CD4-positive, alpha-beta T cell treated with Interleukin-10 for 1 hour (primary cell): ENCODE results near the gene LRIG2.
A peak's percentile ranks its signal among the peaks of the same experiment; 100 is the strongest.
"Not testable (repeated sequence)": the region's sequence is repeated elsewhere in the genome, so short reads cannot be mapped to it uniquely, and the experiment has no call there.

ENCODE experiments used
- DNase-seq: peaks from one replicate; pipeline ENCODE4 v3.0.0-alpha.2; 2020

LRIG2 gene

GRCh38 chr1:113072757-113073478 lies at the start of gene LRIG2:
Gene LRIG2 (plus strand): TSS chr1:113073198. CDS start chr1:113073407, 209 bp downstream.
- DNase-seq = peak; percentile 96

- DNase-seq = not testable (repeated sequence)
Measured at GRCh38 chr1:113023316-113023715, 49.7 kb upstream of the LRIG2 start.

- no peak for DNase-seq
Measured at GRCh38 chr1:113027007-113027406, 46.0 kb upstream of the LRIG2 start.

- no peak for DNase-seq
Measured at GRCh38 chr1:113027449-113027848, 45.5 kb upstream of the LRIG2 start.

GRCh38 chr1:113029822-113030221 lies 43.2 kb upstream of the LRIG2 start:
- DNase-seq = no peak

- no peak for DNase-seq
Measured at GRCh38 chr1:113031171-113031933, 41.6 kb upstream of the LRIG2 start.

GRCh38 chr1:113035086-113035485 lies 37.9 kb upstream of the LRIG2 start:
- DNase-seq = no peak

- DNase-seq = no peak
Measured at GRCh38 chr1:113036639-113037321, 36.2 kb upstream of the LRIG2 start.

- no peak for DNase-seq
Measured at GRCh38 chr1:113040041-113040440, 33.0 kb upstream of the LRIG2 start.

- DNase-seq = no peak
Measured at GRCh38 chr1:113040718-113041412, 32.1 kb upstream of the LRIG2 start.

GRCh38 chr1:113041569-113042284 lies 31.3 kb upstream of the LRIG2 start:
- DNase-seq = no peak

- peak; percentile 45 for DNase-seq
Measured at GRCh38 chr1:113042285-113043143, 30.5 kb upstream of the LRIG2 start.

- not testable (repeated sequence) for DNase-seq
Measured at GRCh38 chr1:113043144-113043488, 29.9 kb upstream of the LRIG2 start.

- DNase-seq = peak; percentile 46
Measured at GRCh38 chr1:113046569-113046968, 26.4 kb upstream of the LRIG2 start.

GRCh38 chr1:113048064-113048463 lies 24.9 kb upstream of the LRIG2 start:
- no peak for DNase-seq

- DNase-seq = no peak
Measured at GRCh38 chr1:113053344-113054126, 19.5 kb upstream of the LRIG2 start.

- no peak for DNase-seq
Measured at GRCh38 chr1:113055570-113055969, 17.4 kb upstream of the LRIG2 start.

GRCh38 chr1:113057006-113057405 lies 16.0 kb upstream of the LRIG2 start:
- no peak for DNase-seq

GRCh38 chr1:113058941-113059706 lies 13.9 kb upstream of the LRIG2 start:
- DNase-seq = no peak

- DNase-seq = not testable (repeated sequence)
Measured at GRCh38 chr1:113063456-113063855, 9.5 kb upstream of the LRIG2 start.
